ENCODE data around the gene LAD1. TPM values are rescaled to one million over a fixed set of nuclear protein-coding genes. Genes with fewer than 3 reads are reported as not detected.

Gene LAD1, protein sequence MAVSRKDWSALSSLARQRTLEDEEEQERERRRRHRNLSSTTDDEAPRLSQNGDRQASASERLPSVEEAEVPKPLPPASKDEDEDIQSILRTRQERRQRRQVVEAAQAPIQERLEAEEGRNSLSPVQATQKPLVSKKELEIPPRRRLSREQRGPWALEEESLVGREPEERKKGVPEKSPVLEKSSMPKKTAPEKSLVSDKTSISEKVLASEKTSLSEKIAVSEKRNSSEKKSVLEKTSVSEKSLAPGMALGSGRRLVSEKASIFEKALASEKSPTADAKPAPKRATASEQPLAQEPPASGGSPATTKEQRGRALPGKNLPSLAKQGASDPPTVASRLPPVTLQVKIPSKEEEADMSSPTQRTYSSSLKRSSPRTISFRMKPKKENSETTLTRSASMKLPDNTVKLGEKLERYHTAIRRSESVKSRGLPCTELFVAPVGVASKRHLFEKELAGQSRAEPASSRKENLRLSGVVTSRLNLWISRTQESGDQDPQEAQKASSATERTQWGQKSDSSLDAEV
- total RNA-seq: 36.9 and 72.5 TPM in 2 replicates

DNA sequence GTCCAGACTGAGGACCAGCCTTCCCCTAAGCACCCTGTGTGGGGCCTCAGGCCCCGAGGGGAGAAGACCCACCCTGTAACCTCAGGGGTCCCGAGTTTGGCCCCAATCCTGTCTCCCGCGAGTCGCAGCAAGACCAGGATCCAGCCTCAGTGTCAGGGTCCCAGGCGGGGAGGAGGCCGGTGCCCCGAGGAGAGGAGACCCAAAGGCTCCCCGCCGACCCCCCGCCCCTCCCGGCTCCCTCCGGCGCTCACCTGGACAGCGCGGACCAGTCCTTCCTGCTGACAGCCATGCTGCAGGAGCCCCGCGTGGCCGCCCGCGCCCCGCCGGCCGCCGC, at the start of gene LAD1:
Gene LAD1 (minus strand): TSS at position 307 of the 334 bp plus-strand sequence. CDS start 18 bp downstream, at position 289.
- H3K4me3 ChIP-seq (ENCODE audit: low read depth, low read length): peak within 1 kb of the TSS; percentile 57
- no peak for DNase-seq (ENCODE audit: low read depth)
- TF ChIP-seq, protein P1, sequence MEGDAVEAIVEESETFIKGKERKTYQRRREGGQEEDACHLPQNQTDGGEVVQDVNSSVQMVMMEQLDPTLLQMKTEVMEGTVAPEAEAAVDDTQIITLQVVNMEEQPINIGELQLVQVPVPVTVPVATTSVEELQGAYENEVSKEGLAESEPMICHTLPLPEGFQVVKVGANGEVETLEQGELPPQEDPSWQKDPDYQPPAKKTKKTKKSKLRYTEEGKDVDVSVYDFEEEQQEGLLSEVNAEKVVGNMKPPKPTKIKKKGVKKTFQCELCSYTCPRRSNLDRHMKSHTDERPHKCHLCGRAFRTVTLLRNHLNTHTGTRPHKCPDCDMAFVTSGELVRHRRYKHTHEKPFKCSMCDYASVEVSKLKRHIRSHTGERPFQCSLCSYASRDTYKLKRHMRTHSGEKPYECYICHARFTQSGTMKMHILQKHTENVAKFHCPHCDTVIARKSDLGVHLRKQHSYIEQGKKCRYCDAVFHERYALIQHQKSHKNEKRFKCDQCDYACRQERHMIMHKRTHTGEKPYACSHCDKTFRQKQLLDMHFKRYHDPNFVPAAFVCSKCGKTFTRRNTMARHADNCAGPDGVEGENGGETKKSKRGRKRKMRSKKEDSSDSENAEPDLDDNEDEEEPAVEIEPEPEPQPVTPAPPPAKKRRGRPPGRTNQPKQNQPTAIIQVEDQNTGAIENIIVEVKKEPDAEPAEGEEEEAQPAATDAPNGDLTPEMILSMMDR (conservative IDR thresholded peaks at IDR 0.05; ENCODE audit: low read depth, low read length): no peak

DNA sequence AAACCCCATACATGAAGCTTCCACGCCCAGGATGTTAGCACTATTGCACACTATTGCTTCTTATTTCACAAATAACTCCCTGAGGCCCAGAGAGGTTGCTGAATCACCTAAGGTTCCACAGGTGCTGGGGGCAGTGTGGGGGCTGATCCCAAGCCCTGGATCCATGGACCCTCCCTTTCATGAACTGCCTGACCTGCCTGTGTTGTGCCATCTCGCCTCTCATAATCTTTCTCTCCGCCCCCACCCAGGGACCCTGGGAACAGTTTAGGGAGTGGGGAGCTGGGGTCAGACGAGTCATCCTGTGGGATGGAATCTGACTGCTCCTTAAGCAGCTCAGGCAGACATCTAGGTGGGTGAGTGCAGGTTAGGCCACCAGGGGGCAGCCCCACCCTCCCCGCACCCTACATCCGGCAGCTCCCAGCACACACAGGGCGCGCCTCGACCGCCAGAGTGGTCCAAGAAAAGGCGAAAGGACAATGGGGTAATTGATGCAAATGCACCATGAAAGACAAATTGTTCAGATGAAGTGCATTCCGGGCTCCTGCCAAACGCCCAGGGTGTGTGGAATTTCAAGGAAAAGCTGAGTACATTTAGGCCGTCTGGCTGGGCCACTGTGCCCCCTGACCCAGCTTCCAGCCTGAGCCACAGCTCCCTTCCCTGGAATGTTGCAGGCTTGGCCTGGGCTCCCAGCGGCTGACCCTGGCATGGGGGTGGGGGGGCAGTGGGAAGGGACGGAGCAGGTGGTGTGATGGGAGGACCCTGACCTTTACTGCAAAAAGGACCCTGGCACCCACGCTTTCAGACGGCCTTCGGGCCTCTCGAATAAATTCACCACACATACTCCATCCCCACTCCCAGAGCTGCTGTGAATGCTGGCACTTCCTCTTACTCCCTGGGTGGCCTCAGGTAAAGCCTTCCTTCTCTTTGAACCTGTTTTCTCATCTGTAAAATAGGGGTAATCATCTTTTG, 49.1 kb upstream of the LAD1 start:
- no peak for DNase-seq (ENCODE audit: low read depth)
- H3K4me3 ChIP-seq (ENCODE audit: low read depth, low read length): no peak overlapping the region
- TF ChIP-seq, protein P1 (conservative IDR thresholded peaks at IDR 0.05; ENCODE audit: low read depth, low read length): peak; percentile 91

DNA sequence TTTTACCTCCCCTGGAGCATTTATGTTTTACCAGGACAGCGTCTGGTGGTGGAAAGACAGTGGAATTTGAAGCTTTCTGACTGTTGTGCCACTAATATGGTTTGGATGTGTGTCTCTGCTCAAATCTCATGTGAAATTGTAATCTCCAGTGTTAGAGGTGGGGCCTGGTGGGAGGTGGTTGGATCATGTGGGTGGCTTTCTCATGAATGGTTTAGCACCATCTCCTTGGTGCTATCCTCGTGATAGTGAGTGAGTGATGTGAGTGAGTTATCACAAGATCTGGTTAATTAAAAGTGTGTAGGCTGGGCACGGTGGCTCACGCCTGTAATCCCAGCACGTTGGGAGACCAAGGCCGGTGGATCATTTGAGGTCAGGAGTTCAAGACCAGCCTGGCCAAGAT, 46.2 kb upstream of the LAD1 start:
- H3K4me3 ChIP-seq (ENCODE audit: low read depth, low read length): no peak overlapping the region
- TF ChIP-seq, protein P1 (conservative IDR thresholded peaks at IDR 0.05; ENCODE audit: low read depth, low read length): no peak
- no peak for DNase-seq (ENCODE audit: low read depth)

DNA sequence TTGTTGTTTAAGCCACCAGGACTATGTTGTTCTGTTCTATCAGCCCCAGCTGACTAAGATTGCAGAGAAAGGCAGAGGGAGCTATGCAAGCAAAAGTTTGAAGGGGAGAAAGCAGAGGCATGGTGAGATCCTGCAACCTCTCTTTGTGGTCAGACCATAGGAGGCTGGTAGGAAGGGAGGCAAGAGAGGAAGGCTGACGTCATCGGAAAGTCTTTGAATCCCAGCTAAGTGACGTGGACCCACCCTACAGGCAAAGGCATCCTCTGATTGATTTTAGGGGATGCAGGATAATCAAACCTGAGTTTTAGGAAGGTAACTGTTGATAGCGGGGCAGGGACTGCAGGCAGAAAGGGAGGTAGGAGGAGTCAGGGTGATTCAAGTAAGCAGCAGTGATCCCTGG, 45.7 kb upstream of the LAD1 start:
- no peak overlapping the region for H3K4me3 ChIP-seq (ENCODE audit: low read depth, low read length)
- no peak for DNase-seq (ENCODE audit: low read depth)
- TF ChIP-seq, protein P1 (conservative IDR thresholded peaks at IDR 0.05; ENCODE audit: low read depth, low read length): no peak

DNA sequence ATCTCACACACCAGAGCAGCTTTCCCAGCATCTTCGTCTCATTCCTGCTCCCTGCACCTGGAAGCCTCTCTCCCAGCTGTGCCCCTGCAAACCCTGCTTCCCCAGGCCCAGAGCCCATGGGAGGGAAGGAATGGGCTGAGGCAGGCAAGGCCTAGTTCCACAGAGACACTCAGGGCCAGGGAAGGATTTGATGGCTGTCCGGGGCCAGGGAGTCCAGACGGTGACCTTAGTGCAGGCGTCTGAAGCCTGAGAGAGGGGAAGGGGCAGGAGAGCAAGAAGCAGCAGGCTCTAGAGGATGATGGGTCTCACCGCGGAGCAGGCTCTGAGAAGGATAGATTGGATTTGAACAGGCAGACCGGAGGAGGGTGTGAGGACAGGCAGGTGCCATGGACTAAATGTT, 44.6 kb upstream of the LAD1 start:
- H3K4me3 ChIP-seq (ENCODE audit: low read depth, low read length): no peak overlapping the region
- DNase-seq (ENCODE audit: low read depth): no peak
- TF ChIP-seq, protein P1 (conservative IDR thresholded peaks at IDR 0.05; ENCODE audit: low read depth, low read length): no peak

DNA sequence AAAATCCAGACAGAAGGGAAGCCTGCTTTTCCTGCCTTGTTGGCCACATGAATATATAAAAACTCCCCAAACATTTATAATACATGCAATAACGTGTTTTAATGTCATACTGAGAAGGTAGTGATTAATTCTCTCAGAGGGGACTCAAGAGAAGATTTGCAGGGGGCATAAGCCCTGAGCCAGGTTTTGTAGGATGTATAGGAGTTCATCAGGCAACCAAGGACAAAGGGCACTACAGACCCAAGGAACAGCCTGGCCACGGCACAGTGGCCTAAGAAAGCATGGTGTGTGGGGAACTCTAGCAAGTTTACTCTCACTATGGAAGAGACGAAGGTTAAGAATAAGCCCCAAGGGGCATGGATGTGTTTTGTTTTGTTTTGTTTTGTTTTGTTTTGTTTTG, 37.8 kb upstream of the LAD1 start:
- H3K4me3 ChIP-seq (ENCODE audit: low read depth, low read length): no peak overlapping the region
- TF ChIP-seq, protein P1 (conservative IDR thresholded peaks at IDR 0.05; ENCODE audit: low read depth, low read length): no peak
- no peak for DNase-seq (ENCODE audit: low read depth)

Data from epithelial cell of proximal tubule (primary cell).